Urothelium cell line (cell line): ENCODE measurements around the gene CDH4.

ENCODE experiments used
- DNase-seq: peaks from one replicate; pipeline ENCODE4 v3.0.0; 2011; ENCODE audit warnings: low spot score, mixed read lengths
- FAIRE-seq: peaks from 2 replicates; lab custom pipeline; 2011; peaks lifted over from hg19 to GRCh38; lab: Jason Lieb, UNC

CDH4 gene

DNA sequence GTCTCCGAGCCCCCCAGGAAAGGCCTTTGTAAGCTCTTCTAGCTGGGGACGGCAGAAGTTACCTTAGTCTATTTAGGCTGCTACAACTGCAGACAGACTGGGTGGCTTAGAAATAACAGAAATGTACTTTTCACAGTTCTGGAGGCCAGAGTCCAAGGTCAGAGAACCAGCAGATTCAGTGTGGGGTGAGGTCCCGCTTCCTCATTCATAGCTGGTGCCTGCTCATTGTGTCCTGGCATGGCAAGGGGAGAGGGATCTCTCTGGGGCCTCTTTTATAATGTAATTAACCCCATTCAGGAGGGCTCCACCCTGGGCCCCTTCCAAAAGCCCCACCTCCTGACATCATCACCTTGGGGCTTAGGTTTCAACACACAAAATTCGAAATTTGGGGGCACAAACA lies 315.1 kb downstream of the CDH4 start:
- DNase-seq (no peak), FAIRE-seq (no peak)

DNA sequence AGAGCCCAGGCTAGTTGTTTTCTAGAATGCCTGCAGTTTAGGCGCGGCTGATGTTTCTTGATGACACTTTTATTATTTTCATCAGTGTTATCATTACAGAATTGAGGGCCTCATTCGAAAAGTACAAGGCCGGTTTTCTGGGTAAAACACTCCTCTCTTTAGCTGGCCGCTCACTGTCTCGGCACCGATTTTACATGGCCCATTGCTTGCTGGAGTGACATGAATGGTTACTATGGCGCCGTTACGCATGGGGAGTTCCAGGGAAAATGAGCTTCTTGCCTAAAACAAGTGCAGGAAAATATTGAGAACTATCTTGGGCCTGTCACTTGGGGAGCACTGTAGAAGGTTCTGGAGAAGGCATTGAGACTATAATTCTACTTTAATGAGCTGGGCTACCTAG lies 317.8 kb downstream of the CDH4 start:
- DNase-seq (no peak), FAIRE-seq (no peak)

DNA sequence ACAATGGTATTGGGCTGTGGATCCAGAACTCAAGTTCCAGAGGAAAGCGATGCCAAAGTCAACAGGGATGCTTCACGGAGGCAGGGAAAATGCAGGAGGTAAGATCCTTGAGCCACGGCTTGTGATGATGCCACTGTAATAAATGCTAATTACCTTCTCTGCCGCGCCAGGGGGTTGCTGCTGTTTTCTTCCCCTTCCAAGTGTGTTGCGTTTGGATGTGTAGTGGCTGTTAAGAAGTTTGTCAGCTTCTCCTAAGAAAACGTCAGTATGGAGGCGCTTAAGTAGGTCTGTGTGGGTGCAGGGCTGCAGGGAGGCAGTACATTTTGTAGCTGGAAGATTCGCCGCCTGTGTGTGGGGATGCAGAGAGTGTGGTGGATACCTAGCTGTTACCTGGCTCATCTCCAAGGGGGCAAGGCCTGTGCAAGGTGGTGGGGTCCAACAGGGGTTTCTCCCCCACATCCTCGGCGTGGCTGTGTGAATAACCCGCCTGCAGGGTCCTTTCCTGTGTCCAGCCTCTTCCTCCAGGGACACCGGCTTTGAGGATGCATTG lies 318.7 kb downstream of the CDH4 start:
- DNase-seq: no peak
- FAIRE-seq: no peak

DNA sequence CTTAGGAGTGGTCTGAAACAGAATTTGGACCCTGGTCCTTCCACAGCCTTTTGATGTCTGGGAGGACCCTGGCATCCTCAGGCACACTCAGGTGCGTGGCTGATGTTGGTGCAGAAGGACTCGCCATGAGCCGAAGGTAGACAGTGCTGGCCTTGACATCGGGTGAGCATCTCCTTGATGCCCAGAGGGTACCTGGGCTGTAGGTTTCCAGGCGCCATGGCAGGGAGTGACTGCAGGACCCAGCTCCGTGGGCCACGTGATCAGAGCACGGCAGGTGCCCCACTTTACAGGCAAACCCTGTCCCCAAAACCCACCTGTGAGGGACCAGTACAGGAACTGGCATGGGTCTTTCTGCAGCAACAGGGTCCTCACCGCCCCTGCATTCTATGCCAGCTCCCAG lies 319.2 kb downstream of the CDH4 start:
- no peak for DNase-seq
- FAIRE-seq: no peak

DNA sequence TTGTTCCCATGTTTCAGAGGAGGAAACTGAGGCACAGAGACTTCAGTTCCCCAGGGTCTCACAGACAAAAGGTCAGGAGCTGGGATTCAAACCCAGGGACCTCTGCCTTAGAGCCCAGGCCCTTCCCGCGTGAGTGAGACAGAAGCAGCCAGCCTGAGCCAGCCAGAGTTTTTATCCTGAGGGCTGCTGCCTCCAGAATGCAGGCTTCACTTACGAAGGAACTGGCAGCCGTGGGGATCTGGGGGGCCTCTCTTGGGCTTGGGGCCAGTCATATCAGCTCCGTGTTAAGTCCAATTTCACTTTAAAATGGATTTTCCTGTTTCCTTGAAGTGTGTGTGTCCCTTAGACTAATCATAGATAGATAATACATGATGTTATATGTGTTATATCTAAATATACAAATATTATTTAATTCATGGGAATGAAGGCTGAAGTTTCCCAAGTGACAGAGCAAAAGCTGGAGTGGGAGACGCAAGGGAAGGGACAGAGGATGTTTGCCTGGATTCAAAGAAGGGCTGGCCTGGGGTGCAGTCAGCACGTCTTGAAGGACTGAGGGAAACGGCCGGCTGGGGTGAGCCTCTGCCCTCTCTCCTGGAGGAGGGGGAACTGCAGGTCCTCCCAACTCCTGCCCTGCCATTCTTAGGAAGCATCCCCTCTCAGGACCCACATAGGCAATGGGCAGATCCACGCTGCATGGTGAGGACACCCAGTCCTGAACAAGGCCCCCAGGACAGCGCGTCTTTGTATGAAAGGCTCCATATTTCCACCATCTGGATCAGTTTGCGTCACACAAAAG lies 320.1 kb downstream of the CDH4 start:
- DNase-seq: no peak
- FAIRE-seq: no peak

DNA sequence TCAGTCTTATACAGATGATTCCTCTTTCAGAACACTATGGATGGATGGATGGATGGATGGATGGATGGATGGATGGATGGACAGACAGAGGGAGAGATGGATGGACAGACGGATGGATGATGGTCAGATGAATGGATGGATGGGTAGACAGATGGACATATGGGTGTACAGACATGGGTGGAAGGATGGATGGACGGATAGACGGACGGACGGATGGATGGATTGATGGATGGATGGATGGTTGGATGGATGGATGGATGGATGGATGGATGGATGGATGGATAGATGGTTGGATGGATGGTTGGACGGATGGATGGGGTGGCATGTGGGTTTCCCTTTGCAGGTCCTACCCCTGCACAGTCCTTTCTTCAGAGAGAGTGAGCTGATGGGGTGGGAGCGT lies 320.7 kb downstream of the CDH4 start:
- FAIRE-seq: peak; percentile 27
- no peak for DNase-seq

DNA sequence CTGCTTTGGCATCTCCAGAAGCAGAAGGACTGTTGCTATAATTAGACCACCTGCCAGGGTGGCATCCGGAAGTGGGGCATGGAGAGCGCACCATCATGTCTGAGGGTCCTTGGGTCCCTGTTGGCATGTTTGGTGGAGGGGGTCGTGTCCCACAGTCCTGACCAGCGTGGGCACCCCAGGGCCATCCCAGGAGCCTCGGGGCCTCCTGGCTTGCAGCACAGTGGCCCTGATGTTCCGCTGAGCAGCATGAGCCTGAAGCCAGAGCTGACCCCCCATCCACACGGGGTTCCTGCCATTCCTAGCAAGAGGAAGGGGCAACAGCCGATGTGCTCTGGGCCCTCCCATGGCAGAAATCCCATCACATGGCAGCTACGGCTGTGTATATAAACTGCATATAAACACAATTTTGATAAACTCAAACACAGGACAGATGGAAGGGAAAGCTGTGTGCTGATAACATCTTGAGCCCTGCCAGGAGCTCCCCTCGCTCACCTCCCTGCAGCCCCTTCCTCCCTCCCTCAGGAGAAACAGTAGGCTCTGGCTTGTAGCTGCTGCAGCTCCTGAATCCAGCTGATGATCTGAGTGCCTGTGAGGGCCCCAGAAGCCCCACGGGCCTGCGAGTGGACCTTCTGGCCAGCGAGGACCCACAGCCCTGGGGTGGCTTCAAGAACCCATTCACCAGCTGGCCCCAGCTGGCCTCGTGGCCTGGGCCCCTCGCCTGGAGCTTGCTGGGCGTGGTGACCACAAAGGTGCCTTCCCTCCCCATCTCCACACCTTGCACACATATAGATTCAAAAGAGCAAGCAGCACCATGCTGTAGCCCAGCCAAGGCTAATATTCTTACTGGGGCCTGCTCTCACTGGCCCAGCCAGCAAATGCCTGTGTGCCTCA lies 321.6 kb downstream of the CDH4 start:
- DNase-seq (no peak), FAIRE-seq (no peak)

DNA sequence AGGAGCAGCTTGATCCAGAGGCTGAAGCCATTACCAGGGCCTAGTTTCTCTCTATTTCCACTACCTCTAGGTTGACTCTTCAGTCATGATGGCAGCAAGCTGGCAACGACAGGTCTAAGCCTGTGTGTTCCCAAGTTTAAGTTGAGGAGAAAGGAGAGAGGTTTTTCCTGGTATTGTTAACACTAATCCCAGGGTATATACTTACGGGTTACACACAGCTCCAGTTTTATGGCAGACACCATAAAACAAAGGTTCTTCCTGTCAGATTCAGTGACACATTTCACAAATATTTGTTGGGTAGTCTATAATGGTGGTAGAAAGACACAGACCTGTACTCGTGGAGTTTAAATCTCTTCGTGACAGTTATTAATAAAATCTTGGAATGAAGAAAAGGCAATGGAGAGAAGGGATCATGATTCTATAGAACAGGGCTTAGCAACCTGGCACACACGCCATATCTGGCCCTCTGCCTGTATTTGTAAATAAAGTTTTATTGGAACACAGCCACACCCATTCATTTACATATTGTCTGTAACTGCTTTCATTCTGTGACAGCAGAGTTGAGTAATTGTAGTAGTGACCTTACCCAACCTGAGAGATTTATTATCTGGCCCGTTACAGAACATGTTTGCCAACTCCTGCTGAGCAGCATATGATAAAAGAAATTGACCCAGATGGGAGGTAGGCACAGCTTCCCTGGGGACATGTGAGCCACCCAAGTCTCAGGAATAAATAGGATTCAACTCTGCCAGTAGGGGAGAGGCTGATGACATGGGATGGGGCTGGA lies 323.3 kb downstream of the CDH4 start:
- DNase-seq (peak; percentile 18), FAIRE-seq (no peak)

DNA sequence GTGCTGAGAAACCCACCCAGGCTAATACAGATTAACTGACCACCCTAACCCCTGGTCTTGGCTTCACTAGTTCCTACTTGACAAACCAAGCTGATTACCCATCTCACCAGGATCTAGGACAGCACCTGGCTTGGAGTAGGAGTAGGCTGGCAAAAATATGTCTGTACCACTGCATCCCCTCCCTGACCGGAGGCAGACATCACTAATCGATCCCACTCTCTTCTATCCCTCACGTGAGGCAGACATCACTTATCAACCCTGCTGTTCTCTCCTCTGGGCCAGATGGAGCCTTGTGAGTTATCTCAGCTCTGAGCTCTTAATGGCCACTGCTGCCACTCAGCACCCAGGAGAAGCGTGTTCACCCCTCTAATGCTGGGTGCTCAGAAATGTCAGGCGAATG lies 324.3 kb downstream of the CDH4 start:
- no peak for FAIRE-seq

DNA sequence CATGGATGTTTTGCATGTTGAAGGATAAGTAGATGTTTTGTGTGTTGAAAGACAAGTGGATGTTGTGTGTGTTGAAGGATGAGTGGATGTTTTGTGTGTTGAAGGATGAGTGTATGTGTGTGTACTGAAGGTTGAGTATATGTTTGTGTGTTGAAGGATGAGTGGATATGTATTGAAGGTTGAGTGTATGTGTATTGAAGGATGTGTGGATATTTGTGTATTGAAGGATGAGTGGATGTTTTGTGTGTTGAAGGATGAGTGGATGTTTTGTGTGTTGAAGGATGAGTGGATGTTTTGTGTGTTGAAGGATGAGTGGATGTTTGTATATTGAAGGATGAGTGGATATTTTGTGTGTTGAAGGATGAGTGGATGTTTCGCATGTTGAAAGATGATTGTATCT lies 325.0 kb downstream of the CDH4 start:
- FAIRE-seq: no peak
- DNase-seq: no peak

More for the DNA sequence above, 324.3 kb downstream of the CDH4 start:
- DNase-seq: no peak

DNA sequence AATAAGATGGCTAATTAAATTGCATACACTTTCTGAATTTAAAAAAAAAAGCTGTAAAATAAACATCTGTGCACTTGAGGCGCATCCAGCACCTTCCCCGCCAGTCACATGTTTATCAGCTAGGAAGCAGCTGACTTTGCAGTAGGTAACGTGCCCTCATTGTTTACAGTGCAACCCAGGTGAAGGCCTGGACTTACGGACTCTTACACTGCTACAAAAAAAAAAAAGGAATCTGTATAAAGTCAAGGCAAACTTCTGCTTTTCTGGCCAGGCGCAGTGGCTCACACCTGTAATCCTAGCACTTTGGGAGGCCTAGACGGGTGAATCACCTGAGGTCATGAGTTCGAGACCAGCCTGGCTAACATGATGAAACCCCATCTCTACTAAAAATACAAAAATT lies 327.8 kb downstream of the CDH4 start:
- DNase-seq (no peak), FAIRE-seq (no peak)

DNA sequence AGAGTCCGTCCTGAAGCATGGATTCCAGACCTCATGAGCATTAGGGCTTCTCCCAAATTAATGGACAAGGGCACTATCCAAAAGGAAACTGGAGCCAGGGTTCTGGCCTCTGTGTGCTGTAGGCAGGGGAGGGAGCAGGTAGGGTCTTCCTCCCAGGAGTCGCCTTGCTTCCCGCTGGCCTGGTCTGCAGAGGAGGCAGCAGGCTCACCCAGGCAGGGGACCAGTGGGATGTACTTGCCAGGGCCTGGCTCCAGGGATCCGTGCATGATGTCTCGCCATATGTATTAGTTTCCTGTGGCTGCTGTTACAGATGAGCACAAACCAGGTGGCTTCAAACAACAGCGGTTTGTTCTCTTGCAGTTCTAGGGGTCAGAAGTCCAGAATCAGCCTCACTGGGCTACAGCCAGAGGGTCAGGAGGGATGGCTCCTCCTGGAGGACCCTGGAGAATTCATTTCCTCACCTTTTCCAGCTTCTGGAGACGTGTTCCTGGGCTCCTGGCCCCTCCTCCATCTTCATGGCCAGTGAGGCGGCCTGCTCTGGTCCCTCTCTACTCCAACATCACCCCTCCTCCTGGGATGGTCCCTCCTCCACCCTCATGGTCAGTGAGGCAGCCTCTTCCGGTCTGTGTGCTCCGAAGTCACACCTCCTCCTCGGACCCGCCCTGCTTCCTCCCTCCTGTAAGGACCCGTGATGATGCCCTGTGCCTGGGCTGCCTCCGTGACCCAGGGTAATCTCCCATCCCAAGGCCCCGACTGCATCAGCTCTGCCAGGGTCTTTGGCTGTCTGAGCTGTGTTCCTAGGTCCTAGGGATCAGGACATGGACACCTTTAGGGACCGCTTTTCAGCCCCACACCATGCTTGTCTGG lies 329.1 kb downstream of the CDH4 start:
- FAIRE-seq: no peak
- DNase-seq: no peak

DNA sequence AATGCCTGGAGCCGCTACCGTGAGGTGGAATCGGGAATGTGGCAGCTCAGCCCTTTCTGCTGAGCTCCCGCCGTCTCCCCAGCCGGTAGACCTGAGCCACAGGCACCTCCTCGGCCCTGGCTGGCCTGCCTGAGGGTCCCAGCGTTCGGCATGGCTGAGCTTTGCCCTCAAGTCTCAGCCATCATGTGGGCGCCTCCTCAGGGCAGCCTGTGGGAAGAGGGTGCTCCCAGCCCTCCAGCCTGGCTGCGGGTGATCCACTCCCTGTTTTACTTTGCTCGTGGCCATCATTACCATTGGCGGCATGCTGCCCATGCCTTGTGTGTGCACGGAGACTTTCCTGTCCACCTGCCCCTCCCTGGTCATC lies 329.7 kb downstream of the CDH4 start:
- DNase-seq (no peak), FAIRE-seq (no peak)

DNA sequence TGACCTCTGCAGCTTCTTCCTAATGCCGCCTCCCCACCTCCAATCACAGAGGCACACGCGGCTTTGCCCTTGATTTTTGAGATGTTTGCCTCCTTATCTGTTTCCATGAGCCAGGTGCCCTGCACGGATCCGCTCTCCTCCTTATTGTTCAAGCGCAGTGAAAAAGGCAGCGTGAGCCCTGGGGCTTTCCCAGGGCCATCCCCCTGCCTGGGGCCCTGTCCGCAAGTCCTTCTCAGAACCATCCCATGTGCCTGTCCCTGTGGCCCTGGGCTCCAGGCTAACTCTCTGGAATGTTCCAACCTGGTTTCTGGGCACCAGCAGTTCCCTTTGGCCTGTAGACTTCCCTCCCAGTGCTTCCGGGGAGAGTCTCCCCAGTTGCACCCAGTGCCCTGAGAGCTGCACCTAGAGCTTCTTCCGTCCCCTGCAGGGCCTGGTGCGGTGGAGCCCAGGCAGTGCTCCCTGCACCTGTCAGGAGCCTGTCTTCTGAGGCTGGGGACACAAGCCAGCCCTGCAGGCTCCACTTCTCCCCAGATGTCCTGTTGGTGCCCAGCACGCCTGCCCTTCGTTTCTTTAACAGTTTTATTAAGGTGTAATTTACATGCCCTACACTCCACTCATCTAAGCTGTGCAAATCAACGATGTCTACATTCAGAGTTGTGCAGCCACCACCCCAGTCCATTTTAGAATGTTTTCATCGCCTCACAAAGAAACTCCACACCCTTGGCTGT lies 330.3 kb downstream of the CDH4 start:
- no peak for FAIRE-seq
- no peak for DNase-seq

DNA sequence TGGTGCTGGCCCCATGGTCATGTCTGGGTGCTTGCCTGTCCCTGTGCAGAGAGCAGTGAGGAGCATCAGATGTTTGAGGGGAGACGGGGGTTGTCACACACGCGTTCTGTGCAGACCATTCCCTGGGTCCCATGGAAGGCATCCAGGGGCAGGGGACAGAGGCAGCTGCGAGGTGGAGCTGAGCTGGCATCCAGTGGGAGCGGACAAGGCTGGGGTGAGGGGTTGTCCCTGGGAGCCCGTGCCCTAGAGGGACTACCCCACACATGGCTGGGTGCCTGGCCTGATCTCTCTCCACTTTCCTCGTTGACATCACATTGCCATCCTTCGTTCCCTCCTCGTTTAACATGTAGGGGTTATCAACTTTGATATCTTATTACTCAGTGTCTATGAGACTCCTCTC lies 331.3 kb downstream of the CDH4 start:
- FAIRE-seq (no peak), DNase-seq (no peak)

DNA sequence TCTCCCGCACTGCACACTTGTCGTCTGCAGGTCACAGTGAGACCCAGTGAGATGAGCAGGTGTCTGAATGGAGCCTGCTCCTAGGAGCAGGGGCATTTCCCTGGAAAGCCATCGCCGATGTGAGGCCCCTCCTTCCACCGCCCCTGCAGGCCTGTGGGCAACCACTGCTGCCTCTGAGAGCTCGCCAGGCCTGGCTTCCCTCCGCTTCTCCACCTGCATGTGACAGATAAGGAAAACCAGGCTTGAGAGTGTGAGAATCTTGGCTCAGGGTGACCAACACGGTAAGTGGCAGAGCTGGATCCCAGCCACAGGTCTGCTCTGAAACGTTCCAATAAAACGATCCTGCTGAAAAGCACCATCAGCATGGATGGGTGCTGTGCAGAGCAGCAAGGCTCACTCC lies 332.8 kb downstream of the CDH4 start:
- DNase-seq (no peak), FAIRE-seq (no peak)

DNA sequence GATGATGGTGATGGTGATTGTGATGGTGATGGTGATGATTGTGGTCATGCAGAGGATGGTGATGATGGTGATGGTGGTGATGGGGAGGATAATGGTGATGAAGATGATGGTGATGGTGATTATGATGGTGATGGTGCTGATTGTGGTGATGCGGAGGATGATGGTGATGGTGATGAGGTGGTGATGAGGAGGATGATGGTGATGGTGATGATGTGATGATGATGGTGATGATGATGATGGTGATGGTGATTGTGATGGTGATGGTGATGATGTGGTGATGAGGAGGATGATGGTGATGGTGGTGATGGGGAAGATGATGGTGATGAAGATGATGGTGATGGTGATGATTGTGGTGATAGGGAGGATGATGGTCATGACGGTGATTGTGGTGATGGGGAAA lies 333.7 kb downstream of the CDH4 start:
- no peak for DNase-seq
- peak; percentile 96 for FAIRE-seq

DNA sequence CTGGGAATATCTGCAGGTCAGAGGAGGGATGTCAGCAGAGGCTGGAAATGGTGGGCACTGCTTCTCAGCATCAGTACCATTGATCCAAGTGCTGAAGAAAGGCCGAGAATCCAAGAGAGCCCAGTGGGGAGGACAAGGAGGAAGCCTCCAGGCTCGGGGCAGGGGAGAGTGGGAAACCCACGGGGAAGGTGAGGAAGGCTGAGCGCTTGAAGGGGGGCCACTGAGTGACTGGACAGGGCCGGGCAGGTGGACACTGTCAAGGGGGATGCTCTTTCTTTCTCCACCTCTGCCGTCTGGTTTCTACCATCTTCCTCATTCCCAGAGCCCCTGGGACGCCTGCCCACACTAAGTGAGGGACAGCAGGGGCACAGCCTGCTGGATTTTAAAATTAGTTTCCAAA lies 335.0 kb downstream of the CDH4 start:
- FAIRE-seq (no peak), DNase-seq (no peak)

DNA sequence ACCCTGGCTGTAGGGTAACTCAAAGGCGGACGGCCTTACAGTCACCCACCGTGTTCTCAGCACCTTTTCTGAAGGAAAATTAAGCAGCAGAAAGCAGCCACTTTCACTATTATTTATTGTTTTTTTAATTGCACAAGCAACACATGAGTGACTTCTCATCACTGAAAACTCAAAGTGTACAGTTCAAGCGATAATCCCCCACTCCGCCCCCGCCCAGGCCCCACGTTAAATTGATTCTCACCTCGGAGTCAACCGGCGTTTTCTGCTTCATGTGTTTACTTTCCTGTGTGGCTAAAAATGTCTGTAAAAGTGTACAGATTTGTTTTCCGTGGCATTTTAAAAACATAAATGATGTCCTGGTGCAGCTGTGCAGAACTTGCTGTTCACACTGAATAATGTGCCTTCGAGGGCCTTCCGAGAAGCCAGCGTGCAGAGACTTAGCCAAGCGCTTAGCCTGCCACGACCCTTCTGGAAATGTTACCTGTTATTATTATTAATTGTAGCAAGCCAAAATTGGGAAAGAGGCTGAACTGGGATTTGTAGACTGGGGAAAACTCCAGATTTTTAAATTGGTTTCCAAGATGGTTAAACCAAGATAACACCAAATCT lies 335.7 kb downstream of the CDH4 start:
- DNase-seq (no peak), FAIRE-seq (no peak)
